ENCODE measurements around the gene LRP1B. TPM values are rescaled to one million over a fixed set of nuclear protein-coding genes. Genes with fewer than 3 reads are reported as not detected.

LRP1B gene
- polyA plus RNA-seq, 2 of the 4 experiments (the other 2 are of a cell fraction): 0.03 TPM; not detected in 1

- no peaks in the 10 kb centered on the region for H3K4me1 ChIP-seq
- DNase-seq (ENCODE audit: low read depth in 1 of 2, low spot score in 1 of 2): no peak
- H3K9me3 ChIP-seq: no peaks in the 10 kb centered on the region
- 41% methylated on average over 4 of the region's 4 CpGs for WGBS (ENCODE audit: missing lambda C conversion rate)
- TF ChIP-seq RARB (CRISPR knock-in tag; IDR thresholded peaks at IDR 0.05) (no peak), JUNB (IDR thresholded peaks at IDR 0.05) (no peak), FOSL2 (IDR thresholded peaks at IDR 0.05) (no peak), FOSL2 (CRISPR knock-in tag; IDR thresholded peaks at IDR 0.05) (no peak), CBX2 (IDR thresholded peaks at IDR 0.05; ENCODE audit: borderline replicate concordance, low read depth) (no peak), HOXB13 (CRISPR knock-in tag; IDR thresholded peaks at IDR 0.05; ENCODE audit: low read depth) (no peak), HES2 (IDR thresholded peaks at IDR 0.05) (no peak), CHD4 (IDR thresholded peaks at IDR 0.05; ENCODE audit: borderline replicate concordance) (no peak), HMGXB4 (CRISPR knock-in tag; IDR thresholded peaks at IDR 0.05; ENCODE audit: borderline replicate concordance) (no peak), HOXA7 (CRISPR knock-in tag; IDR thresholded peaks at IDR 0.05) (no peak), ZSCAN20 (CRISPR knock-in tag; IDR thresholded peaks at IDR 0.05) (no peak), ATOH8 (CRISPR knock-in tag; IDR thresholded peaks at IDR 0.05; ENCODE audit: low read depth) (no peak), KDM1A (IDR thresholded peaks at IDR 0.05; ENCODE audit: low read depth) (no peak), KDM5A (IDR thresholded peaks at IDR 0.05) (no peak), CEBPB (IDR thresholded peaks at IDR 0.05) (no peak)
- TF ChIP-seq, protein P1, sequence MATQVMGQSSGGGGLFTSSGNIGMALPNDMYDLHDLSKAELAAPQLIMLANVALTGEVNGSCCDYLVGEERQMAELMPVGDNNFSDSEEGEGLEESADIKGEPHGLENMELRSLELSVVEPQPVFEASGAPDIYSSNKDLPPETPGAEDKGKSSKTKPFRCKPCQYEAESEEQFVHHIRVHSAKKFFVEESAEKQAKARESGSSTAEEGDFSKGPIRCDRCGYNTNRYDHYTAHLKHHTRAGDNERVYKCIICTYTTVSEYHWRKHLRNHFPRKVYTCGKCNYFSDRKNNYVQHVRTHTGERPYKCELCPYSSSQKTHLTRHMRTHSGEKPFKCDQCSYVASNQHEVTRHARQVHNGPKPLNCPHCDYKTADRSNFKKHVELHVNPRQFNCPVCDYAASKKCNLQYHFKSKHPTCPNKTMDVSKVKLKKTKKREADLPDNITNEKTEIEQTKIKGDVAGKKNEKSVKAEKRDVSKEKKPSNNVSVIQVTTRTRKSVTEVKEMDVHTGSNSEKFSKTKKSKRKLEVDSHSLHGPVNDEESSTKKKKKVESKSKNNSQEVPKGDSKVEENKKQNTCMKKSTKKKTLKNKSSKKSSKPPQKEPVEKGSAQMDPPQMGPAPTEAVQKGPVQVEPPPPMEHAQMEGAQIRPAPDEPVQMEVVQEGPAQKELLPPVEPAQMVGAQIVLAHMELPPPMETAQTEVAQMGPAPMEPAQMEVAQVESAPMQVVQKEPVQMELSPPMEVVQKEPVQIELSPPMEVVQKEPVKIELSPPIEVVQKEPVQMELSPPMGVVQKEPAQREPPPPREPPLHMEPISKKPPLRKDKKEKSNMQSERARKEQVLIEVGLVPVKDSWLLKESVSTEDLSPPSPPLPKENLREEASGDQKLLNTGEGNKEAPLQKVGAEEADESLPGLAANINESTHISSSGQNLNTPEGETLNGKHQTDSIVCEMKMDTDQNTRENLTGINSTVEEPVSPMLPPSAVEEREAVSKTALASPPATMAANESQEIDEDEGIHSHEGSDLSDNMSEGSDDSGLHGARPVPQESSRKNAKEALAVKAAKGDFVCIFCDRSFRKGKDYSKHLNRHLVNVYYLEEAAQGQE (IDR thresholded peaks at IDR 0.05): no peak
- TF ChIP-seq, protein P2, sequence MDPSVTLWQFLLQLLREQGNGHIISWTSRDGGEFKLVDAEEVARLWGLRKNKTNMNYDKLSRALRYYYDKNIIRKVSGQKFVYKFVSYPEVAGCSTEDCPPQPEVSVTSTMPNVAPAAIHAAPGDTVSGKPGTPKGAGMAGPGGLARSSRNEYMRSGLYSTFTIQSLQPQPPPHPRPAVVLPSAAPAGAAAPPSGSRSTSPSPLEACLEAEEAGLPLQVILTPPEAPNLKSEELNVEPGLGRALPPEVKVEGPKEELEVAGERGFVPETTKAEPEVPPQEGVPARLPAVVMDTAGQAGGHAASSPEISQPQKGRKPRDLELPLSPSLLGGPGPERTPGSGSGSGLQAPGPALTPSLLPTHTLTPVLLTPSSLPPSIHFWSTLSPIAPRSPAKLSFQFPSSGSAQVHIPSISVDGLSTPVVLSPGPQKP (IDR thresholded peaks at IDR 0.05; ENCODE audit: low read depth, low read length): no peak
- CTCF ChIA-PET: no interaction called here
- no peak for FAIRE-seq
- POLR2A ChIA-PET: no interaction called here
- no peak overlapping the region for H3K4me3 ChIP-seq
- ATAC-seq: no peak
- H3K4me2 ChIP-seq: no peak overlapping the region
- no peak overlapping the region for H3K27ac ChIP-seq
These were observed 560.9 kb downstream of the LRP1B start for GRCh38 chr2:141569941-141570340.

- no peak for DNase-seq (ENCODE audit: low read depth in 1 of 2, low spot score in 1 of 2)
- ATAC-seq: no peak
- ChIA-PET POLR2A (no interaction called here), CTCF (no interaction called here)
- FAIRE-seq: no peak
- 97% methylated on average over 3 of the region's 3 CpGs for WGBS (ENCODE audit: missing lambda C conversion rate)
- no peak for TF ChIP-seq RAD21 (conservative IDR thresholded peaks at IDR 0.05 in 1 of 2, IDR thresholded peaks at IDR 0.05 in 1 of 2)
- no peak for TF ChIP-seq ZFP36 (IDR thresholded peaks at IDR 0.05; ENCODE audit: borderline replicate concordance, partially characterized antibody)
- TF ChIP-seq TFCP2L1 (CRISPR knock-in tag; IDR thresholded peaks at IDR 0.05): no peak
- no peak for TF ChIP-seq RNF2 (IDR thresholded peaks at IDR 0.05; ENCODE audit: borderline replicate concordance, low read depth)
- TF ChIP-seq CEBPB (IDR thresholded peaks at IDR 0.05): no peak
- no peak for TF ChIP-seq RFX5 (IDR thresholded peaks at IDR 0.05)
- TF ChIP-seq HEYL (CRISPR knock-in tag; IDR thresholded peaks at IDR 0.05): no peak
- Histone ChIP-seq H3K27ac (no peak overlapping the region), H3K4me3 (no peak overlapping the region), H3K9me3 (no peaks in the 10 kb centered on the region), H3K4me1 (no peaks in the 10 kb centered on the region), H3K4me2 (no peak overlapping the region)
These were observed 565.2 kb downstream of the LRP1B start for GRCh38 chr2:141565597-141565996.

Data from A549 (cell line).